Measurements from ENCODE around the gene NFE2.

NFE2 gene

DNA sequence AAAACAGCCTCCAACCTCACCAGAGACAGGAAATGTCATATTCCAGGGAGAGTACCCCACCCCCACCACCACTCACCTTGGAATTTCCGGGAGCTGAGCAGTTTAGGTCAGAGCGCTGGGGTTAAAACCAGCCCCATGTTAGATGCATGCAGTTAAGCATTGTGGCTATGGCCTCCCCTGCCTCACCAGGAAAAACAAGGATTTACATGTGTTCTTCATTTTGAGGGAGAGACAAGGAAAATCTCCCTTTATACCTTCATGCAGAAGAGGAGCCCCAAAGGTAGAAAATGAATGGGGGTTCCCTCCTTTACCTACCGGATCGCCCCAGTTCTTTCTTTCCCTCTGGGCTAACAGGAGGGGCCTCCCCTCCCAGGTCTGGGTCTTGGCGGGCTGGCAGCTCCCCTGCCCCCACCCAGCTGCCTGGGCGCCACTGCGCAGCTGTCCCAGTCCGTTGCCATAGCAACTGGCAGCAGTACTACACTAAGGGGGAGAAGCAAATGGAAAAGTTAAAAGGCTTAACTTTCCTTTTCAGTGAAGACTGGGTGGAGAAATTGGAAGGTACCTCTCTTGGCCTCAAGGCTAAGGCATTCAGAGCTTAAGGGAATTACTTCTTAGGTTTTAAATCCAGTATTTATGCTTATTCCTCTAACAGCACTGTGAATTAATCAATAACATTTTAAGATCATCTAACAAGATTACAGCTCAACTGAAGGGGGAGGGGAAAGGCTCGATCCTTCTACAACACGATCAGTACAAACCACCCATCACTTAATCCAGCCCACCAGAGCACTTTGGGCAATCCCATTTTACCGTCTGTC is 41.4 kb downstream of the NFE2 start (continued):
- no peak for TF ChIP-seq ZNF26 (tag by site-specific recombination; IDR thresholded peaks at IDR 0.05)
- TF ChIP-seq MZF1 (tag by site-specific recombination; IDR thresholded peaks at IDR 0.05; ENCODE audit: borderline replicate concordance) = peak; percentile 53; the same call in 1 of the 2 replicates
- TF ChIP-seq, protein P1, sequence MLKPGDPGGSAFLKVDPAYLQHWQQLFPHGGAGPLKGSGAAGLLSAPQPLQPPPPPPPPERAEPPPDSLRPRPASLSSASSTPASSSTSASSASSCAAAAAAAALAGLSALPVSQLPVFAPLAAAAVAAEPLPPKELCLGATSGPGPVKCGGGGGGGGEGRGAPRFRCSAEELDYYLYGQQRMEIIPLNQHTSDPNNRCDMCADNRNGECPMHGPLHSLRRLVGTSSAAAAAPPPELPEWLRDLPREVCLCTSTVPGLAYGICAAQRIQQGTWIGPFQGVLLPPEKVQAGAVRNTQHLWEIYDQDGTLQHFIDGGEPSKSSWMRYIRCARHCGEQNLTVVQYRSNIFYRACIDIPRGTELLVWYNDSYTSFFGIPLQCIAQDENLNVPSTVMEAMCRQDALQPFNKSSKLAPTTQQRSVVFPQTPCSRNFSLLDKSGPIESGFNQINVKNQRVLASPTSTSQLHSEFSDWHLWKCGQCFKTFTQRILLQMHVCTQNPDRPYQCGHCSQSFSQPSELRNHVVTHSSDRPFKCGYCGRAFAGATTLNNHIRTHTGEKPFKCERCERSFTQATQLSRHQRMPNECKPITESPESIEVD (tag by site-specific recombination; IDR thresholded peaks at IDR 0.05) = no peak
- no peak for TF ChIP-seq ZNF768 (tag by site-specific recombination; IDR thresholded peaks at IDR 0.05)
- TF ChIP-seq ZNF169 (tag by site-specific recombination; IDR thresholded peaks at IDR 0.05) = no peak
- no peak for TF ChIP-seq ZNF548 (tag by site-specific recombination; IDR thresholded peaks at IDR 0.05)
- TF ChIP-seq ZNF600 (tag by site-specific recombination; IDR thresholded peaks at IDR 0.05) = peak; percentile 51
- TF ChIP-seq ZSCAN5A (tag by site-specific recombination; IDR thresholded peaks at IDR 0.05) = no peak
- no peak for TF ChIP-seq ZNF518A (tag by site-specific recombination; conservative IDR thresholded peaks at IDR 0.05; ENCODE audit: low read depth)
- TF ChIP-seq PBX3 (CRISPR knock-in tag; IDR thresholded peaks at IDR 0.05) = no peak
- no peak for TF ChIP-seq ZNF138 (tag by site-specific recombination; IDR thresholded peaks at IDR 0.05; ENCODE audit: borderline replicate concordance)
- TF ChIP-seq ZXDB (tag by site-specific recombination; IDR thresholded peaks at IDR 0.05) = peak; percentile 62
- no peak for TF ChIP-seq SCRT2 (tag by site-specific recombination; IDR thresholded peaks at IDR 0.05)
- TF ChIP-seq ZNF473 (tag by site-specific recombination; IDR thresholded peaks at IDR 0.05) = no peak
- no peak for TF ChIP-seq ZNF585B (tag by site-specific recombination; IDR thresholded peaks at IDR 0.05)
- no peak for TF ChIP-seq ZNF37A (tag by site-specific recombination; IDR thresholded peaks at IDR 0.05)
- TF ChIP-seq, protein P2, sequence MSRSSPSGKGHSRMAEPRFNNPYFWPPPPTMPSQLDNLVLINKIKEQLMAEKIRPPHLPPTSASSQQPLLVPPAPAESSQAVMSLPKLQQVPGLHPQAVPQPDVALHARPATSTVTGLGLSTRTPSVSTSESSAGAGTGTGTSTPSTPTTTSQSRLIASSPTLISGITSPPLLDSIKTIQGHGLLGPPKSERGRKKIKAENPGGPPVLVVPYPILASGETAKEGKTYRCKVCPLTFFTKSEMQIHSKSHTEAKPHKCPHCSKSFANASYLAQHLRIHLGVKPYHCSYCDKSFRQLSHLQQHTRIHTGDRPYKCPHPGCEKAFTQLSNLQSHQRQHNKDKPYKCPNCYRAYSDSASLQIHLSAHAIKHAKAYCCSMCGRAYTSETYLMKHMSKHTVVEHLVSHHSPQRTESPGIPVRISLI (tag by site-specific recombination; IDR thresholded peaks at IDR 0.05) = no peak
- TF ChIP-seq, protein P3, sequence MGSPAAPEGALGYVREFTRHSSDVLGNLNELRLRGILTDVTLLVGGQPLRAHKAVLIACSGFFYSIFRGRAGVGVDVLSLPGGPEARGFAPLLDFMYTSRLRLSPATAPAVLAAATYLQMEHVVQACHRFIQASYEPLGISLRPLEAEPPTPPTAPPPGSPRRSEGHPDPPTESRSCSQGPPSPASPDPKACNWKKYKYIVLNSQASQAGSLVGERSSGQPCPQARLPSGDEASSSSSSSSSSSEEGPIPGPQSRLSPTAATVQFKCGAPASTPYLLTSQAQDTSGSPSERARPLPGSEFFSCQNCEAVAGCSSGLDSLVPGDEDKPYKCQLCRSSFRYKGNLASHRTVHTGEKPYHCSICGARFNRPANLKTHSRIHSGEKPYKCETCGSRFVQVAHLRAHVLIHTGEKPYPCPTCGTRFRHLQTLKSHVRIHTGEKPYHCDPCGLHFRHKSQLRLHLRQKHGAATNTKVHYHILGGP (tag by site-specific recombination; IDR thresholded peaks at IDR 0.05) = no peak
- no peak for TF ChIP-seq ZNF391 (tag by site-specific recombination; IDR thresholded peaks at IDR 0.05; ENCODE audit: borderline replicate concordance, low read depth)
- no peak for TF ChIP-seq ZNF560 (tag by site-specific recombination; IDR thresholded peaks at IDR 0.05; ENCODE audit: borderline replicate concordance)
- no peak for TF ChIP-seq SALL2 (tag by site-specific recombination; IDR thresholded peaks at IDR 0.05; ENCODE audit: borderline replicate concordance)
- 0 out of 2 replicates have a peak, but pooled peaks have one; percentile 35 for TF ChIP-seq ZBTB17 (tag by site-specific recombination; IDR thresholded peaks at IDR 0.05)

All from HEK293 (cell line).